GM19193 (cell line): ENCODE data around the gene ATL2.

ENCODE experiments used
- POLR2A ChIP-seq: IDR thresholded peaks from 4 replicates; pipeline ENCODE4 v1.6.1; 2011; ENCODE audit not compliant: insufficient read depth, insufficient read length; ENCODE audit errors: extremely low read depth

ATL2 gene

DNA sequence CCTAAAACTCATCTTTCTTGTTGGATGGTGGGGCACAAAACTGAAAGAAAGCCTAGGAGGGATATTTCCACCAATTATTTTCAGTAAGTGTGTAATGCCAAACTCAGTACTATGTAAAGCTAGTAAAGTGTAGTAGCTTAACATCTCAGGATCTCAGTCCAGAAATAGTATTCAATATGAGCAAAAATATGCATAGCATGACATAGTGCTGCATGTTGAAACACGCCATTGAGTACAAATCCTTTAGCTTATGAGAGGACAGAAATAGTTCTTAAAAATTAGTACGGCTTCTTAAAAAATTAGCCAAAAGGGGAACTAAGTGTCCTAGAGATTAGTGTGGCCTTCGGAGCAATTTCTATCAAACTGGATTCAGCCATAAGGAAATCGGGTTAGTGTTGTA lies 21.7 kb upstream of the ATL2 start:
- no peak for TF ChIP-seq POLR2A

DNA sequence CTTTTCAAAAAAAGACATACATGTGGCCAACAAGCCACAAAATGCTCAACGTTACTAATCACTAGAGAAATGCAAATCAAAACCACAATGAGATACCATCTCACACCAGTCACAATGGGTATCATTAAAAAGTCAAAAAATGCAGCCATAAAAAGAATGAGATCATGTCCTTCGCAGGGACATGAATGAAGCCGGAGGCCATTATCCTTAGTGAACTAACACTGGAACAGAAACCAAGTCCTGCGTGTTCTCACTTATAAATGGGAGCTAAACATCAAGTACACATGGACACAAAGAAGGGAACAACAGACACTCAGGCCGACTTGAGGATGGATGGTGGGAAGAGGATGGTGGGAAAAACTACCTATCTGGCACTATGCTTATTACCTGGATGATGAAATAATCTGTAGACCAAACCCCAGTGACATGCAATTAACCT lies 17.8 kb upstream of the ATL2 start:
- no peak for TF ChIP-seq POLR2A

DNA sequence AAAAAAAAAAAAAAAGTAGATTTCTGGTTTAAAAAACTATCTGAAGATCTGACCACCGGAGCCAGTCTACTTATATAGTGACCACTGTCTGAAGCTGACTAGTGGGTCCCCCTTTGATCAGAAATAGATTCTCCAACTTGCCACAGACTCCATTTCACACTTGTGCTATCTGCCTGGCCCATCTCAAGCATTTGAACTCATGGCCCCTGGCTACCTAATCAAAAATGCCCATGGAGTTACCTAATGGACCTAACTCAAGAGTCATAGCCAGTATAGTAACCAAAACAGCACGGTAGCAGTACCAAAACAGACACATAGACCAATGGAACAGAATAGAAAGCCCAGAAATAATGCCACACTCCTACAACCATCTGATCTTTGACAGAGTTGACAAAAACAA lies 17.0 kb upstream of the ATL2 start:
- no peak for TF ChIP-seq POLR2A

DNA sequence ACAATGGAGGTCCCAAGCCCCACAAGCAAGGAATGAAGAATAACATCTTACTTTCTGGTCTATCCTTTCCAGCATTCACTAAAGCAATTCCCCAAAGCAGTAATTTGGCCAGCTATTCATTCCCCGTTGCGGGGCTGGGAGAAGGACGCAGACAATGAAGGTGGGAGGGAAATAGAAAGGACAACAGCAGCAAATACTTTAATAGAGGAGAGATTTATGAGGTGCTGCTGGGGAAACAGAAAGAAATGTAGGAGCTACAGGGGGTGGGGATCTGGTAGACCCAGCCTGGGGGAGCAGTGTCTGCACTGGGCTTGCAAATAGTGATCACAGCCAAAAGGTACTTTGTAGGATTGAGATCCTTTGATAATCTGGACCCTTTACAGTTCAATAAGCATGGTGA lies 13.9 kb upstream of the ATL2 start:
- no peak for TF ChIP-seq POLR2A

DNA sequence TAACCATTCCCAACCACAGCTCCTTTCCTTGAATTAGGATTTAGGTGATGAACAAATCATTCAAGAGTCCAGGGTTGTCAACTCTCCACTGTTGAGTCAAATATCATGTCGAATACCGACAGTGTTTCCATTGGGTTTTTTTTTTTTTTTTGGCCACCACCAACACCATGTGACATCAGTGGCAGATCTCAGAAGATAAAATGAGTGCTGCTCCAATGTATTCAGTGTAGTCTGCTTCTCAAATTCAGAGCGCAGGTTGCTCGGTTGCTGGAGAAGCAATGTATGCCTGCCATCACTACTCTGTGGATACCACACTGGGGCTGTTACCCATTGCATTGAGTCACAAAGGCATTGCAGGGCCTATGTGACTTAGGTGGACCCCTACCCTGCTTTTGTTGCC lies 10.8 kb upstream of the ATL2 start:
- no peak for TF ChIP-seq POLR2A

DNA sequence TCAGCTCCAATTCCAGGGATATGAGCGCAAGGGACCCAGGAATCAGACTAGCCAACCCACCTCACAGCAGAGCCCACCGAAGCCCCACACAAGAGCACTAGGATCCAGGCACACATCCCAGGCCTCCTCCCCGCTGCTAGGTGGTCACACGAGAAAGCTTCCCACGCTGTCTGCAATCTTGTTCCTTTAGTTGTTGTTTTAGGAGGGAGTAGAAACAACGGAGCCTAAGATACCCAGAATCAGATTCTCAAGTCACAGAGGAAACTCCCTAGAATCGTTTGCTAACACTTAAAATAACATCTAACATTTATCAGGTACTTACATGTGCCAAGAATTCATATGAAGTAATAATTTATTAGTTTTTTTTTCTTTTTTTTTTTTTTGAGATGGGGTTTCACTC lies 9.7 kb upstream of the ATL2 start:
- no peak for TF ChIP-seq POLR2A

DNA sequence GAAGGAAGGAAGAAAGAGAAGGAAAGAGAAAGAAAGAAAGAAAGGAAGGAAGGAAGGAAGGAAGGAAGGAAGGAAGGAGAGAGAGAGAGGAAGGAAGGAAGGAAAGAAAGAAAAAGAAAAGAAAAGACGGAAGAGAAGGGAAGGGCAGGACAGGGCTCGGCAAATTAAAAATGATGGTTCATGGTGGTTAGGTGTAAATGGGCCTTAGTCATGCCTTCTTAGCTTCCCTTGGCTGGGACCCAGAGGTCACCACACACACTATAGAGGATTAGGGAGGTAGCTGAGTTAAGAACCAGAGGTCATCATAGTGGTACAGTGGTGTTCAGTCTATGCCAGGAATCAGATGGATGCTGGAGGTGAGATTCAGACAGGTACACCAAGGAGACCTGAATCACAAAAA lies 9.3 kb upstream of the ATL2 start:
- TF ChIP-seq POLR2A = no peak

DNA sequence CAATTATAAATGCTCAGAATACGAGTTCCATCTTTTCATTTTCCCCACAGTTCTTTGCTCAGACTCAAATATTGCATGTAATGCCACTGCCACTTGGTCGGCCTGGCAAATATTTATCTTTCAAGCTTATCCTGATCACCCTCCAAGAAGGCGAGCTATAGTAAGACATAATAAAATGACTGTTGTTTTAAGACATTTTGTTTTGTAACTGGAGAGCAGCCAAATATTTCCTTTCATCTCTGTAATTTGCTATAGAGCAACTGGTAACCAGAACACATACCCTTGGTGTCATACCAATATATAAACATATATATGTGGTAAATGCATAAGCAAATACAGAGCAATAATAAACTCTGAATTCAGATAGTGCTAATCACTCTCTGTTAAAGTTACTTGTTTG lies 7.3 kb upstream of the ATL2 start:
- TF ChIP-seq POLR2A = no peak

DNA sequence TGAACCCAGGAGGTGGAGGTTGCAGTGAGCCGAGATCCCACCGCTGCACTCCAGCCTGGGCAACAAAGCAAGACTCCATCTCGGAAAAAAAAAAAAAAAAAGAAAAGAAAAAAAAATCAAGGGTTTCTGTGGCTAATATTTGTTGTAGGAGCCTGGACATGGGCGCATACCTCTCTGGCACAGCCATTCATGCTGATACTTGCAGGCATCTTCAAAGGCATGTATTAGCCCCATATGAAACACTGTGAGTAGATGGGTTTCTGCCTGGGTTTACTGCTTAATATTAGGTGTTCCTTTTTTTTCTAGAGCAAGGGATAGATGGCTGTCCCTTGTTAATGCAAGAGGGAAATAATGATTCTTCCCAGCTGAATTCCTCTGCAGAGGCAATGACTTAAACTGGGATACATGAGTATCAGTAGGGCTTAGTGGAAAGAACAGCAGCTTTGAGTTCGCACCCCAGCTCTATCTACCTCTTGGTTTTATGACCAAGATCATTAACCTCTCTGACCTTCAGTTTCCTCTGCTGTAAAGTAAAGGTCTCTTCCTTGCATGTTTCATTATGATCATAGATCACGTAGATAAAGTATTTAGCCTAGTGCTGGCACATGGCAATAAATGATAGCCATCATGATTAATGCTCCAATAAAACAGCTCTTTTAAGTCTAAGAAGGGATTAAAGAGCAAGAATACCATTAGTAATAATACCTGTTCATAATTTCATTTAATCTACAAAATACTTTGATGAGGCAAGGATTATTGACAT lies 4.5 kb upstream of the ATL2 start:
- no peak for TF ChIP-seq POLR2A

DNA sequence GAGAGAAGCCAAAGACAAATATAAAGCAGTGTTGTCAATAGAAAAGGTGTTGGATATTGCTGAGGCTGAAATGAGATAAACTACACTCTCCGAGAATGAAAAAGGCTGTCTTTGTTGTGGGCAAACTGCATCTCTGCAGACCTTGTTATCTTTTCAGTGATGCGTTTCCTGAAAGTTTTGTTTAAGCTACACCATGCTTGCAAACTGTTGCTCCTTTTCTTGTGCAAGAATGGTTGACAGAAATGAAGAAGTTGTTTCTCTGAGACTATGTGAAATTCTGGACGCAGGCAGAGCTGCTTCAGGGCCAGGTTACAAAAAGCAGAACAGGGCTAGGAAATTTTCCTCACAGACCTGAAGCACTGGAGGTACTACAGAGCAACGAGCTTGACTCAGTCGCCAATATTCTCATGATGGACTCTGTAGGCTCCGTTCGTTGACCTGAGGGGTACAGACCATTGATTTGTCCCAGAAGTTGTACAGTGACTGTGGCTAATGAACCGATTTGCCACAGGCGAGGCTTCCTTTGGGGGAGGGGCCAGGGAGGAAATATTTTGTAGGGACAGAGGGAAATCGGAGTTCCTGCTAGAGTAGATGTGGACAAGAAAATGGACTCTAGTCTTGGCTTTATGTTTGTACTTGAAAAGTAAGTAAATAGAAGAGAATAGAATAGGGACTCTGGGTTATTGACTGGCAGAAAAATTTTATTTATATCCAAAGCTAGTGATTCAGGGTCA lies 3.5 kb upstream of the ATL2 start:
- no peak for TF ChIP-seq POLR2A

DNA sequence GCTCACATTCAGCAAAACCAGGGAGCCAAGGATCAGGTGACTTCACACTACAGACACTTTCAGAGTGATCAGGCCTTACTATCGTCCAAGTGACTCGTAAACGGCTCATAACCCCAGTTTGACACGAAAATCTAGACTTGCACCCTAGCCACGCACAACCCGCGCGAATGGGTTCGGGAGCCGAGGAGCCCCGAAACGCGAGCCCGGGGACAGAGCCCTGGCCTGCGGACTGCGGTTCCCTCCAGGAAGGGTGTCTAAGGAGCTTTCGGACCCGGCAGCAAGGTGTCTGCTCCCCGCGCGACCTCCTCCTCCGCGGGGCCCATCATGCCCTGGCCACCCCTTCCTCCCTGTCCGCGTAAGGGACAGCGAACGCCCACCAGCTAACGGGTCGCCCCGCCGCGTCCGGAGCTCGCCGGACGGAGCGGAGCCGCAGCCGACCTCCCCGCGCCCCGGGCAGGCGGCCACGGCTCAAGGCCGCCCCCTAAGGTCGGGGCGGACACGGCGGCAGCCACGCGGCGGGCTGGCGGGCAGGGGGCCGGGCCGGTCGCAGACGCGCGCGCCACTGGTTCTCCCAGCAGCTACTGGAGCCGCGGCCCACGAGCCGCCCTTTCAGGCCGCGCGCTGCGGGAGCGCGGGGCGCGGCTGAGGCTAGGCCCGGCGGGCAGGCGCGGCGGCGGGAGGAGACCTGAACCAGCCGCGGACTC lies 575 bp downstream of the ATL2 start:
- peak; percentile 10 for TF ChIP-seq POLR2A

DNA sequence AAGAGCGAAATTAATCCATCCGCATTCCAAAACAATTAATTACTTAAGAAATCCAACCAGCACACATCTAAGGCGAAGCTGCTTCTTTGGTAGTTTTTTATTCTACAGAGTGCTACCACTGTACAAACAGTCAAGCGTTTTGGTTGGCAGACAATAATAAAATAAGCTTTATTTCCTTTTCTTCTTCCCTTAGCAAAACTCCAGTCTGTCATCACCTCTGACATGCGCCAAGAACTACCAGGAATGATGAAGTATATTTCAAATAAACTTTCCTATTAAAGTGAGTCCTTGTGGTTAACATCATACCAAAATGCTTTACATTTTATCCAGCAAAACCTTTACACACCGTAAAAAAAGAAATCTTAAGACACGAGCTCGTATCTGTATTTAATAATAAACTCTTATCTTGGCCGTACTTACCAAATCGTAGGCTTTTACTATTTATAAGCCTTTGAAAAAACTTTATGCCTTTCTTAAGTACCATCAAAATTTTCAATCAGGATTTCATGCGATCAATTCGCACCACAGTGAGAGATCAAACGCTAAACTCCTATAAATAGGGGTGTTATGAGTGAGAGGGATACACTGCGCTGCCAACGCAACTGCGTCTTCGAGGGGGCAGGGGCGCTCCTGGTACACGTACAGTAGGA lies 1.3 kb downstream of the ATL2 start:
- TF ChIP-seq POLR2A = no peak

DNA sequence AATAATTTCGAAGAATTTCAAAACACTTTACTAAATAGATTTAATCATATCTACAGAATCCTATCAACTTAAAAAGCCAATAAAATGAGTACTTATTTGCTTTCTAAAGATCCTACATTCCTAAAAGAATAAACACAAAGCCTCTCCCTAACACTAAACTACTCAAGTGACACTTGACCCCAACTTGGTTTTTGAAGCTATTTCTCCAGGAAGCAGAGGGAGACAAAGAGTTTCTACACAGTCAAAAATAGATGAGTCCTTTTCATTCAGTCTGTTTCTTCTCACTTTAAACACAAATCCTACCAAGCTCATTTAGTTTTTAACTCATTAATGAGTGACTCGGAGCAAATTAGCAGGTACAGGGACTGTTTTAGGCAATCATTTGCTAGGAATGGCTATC lies 2.1 kb downstream of the ATL2 start:
- TF ChIP-seq POLR2A = no peak

DNA sequence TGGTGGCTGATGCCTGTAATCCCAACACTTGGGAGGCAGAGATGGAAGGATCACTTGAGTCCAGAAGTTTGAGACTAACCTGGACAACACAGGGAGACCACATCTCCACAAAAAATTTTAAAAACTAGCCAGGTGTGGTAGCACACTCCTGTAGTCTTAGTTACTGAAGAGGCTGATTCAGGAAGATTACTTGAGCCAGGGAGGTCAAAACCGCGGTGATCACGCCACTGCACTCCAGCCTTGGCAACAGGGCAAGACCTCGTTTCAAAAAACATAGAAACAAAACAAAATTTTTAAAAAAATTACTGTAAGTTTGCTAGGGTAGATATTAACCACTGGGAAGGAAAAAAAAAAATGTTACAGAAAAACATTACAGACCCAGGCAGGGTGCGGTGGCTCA lies 5.8 kb downstream of the ATL2 start:
- TF ChIP-seq POLR2A = no peak

DNA sequence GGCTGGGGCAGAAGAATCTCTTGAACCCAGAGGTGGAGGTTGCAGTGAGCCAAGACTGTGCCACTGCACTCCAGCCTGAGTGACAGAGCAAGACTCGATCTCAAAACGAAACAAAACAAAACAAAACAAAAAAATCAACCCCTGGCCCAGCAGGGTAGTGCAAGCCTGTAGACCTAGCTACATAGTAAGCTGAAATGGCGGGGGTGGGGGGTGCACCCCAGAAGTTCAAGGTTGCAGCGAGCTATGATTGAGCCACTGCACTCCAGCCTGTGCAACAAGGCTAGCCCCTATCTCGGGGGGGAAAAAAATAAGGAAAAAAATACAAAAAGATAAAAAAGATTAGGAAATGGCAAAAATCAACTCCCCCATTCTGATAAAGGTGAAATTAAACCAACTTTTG lies 6.4 kb downstream of the ATL2 start:
- no peak for TF ChIP-seq POLR2A
